Mucosa of stomach (tissue), 1 donor: ENCODE measurements around the gene GFOD1.

Experiments used
- H3K27me3 ChIP-seq: one replicate; pipeline ENCODE4 v1.7.0; 2013; ENCODE audit warnings: mild to moderate bottlenecking, low read length; ENCODE audit not compliant: control insufficient read depth, insufficient read depth
- H3K36me3 ChIP-seq: one replicate; pipeline ENCODE4 v1.7.0; 2013; ENCODE audit warnings: low read length; ENCODE audit not compliant: control insufficient read depth, insufficient read depth
- H3K4me1 ChIP-seq: one replicate; pipeline ENCODE4 v1.7.0; 2013; ENCODE audit warnings: mild to moderate bottlenecking, low read length; ENCODE audit not compliant: control insufficient read depth, insufficient read depth
- H3K4me3 ChIP-seq: one replicate; pipeline ENCODE4 v1.7.0; 2013; ENCODE audit warnings: low read length
- H3K9ac ChIP-seq: one replicate; pipeline ENCODE4 v1.7.0; 2013; ENCODE audit warnings: mild to moderate bottlenecking, low read length, moderate library complexity
- H3K9me3 ChIP-seq: one replicate; pipeline ENCODE4 v1.7.0; 2013; ENCODE audit warnings: mild to moderate bottlenecking, low read length, moderate library complexity; ENCODE audit not compliant: control insufficient read depth
- donor health status: Pancreatic carcinoma.

The GFOD1 gene

GRCh38 chr6:13308332-13308731, 179.1 kb downstream of the GFOD1 start:
- Histone ChIP-seq H3K4me3 (no peak overlapping the region), H3K27me3 (no peaks in the 10 kb centered on the region), H3K4me1 (no peaks in the 10 kb centered on the region), H3K9me3 (no peaks in the 10 kb centered on the region), H3K9ac (no peak overlapping the region), H3K36me3 (no peaks in the 10 kb centered on the region)
